ENCODE measurements around the gene MTA1.

MTA1 gene

GRCh38 chr14:105389976-105390848 is 29.4 kb upstream of the MTA1 start:
- Histone ChIP-seq H3K9me3 (ENCODE audit: control insufficient read depth, insufficient read depth, low read length) (no peaks in the 10 kb centered on the region), H3K9me2 (replicated peaks; ENCODE audit: control insufficient read depth, low read length) (no peaks in the 10 kb centered on the region), H3K4me2 (ENCODE audit: low read length) (no peak overlapping the region), H3K27ac (ENCODE audit: low read depth, low read length) (no peak overlapping the region), H3K4me3 (ENCODE audit: low read length) (no peak overlapping the region), H3K79me2 (ENCODE audit: control insufficient read depth, low read length) (no peaks in the 10 kb centered on the region), H3K27me3 (ENCODE audit: control insufficient read depth, low read length) (no peaks in the 10 kb centered on the region), H4K20me1 (ENCODE audit: control insufficient read depth, insufficient read depth, low read depth, low read length) (no peaks in the 10 kb centered on the region), H3K4me1 (ENCODE audit: control insufficient read depth, low read length) (peaks cover 9% of the 10 kb centered on the region), H3F3A (ENCODE audit: control insufficient read depth, insufficient read depth) (no peaks in the 10 kb centered on the region), H3K36me3 (ENCODE audit: control insufficient read depth, low read length) (no peaks in the 10 kb centered on the region)
- TF ChIP-seq EZH2phosphoT487 (IDR thresholded peaks at IDR 0.05; ENCODE audit: borderline replicate concordance, low read length) = no peak

DNA sequence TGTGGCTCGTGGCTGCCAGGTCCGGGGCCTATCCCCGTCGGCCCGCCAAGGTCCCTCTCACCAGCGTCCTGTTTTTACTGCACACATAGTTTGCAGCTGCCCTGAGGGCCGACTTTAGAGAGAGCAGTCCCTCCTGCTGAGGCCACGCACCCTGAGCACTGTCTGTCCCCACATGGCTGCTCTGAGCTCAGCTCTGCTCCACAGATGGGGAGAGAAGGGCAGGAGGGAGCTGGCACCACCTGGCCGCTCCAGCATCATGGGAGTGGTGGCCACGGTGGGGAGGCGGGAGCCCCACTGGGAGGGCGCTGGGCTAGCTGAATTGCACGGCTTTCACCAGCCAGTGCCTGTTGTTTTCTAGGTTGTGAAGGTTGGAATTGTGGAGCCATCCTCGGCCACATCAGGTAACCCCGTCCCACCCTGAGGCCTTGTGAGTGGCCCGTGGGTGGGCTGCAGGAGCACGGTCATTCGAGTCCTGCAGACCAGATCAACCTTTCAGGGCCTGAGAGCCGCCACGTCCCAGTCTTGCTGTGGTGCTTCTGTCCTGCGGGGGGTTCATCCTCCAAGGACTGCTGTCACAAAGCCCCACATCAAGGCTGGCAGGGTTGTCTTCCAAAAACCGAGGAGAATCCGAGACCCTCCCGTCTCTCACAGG is 28.7 kb upstream of the MTA1 start:
- no peak for TF ChIP-seq EZH2phosphoT487 (IDR thresholded peaks at IDR 0.05; ENCODE audit: borderline replicate concordance, low read length)
- TF ChIP-seq, protein P1, sequence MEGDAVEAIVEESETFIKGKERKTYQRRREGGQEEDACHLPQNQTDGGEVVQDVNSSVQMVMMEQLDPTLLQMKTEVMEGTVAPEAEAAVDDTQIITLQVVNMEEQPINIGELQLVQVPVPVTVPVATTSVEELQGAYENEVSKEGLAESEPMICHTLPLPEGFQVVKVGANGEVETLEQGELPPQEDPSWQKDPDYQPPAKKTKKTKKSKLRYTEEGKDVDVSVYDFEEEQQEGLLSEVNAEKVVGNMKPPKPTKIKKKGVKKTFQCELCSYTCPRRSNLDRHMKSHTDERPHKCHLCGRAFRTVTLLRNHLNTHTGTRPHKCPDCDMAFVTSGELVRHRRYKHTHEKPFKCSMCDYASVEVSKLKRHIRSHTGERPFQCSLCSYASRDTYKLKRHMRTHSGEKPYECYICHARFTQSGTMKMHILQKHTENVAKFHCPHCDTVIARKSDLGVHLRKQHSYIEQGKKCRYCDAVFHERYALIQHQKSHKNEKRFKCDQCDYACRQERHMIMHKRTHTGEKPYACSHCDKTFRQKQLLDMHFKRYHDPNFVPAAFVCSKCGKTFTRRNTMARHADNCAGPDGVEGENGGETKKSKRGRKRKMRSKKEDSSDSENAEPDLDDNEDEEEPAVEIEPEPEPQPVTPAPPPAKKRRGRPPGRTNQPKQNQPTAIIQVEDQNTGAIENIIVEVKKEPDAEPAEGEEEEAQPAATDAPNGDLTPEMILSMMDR (IDR thresholded peaks at IDR 0.05; ENCODE audit: low read depth, low read length, poor library complexity, severe bottlenecking) = no peak
- H3K9me2 ChIP-seq (replicated peaks; ENCODE audit: control insufficient read depth, low read length) = no peaks in the 10 kb centered on the region
- H3K36me3 ChIP-seq (ENCODE audit: control insufficient read depth, low read length) = no peaks in the 10 kb centered on the region
- peaks cover 9% of the 10 kb centered on the region for H3K4me1 ChIP-seq (ENCODE audit: control insufficient read depth, low read length)
- no peak overlapping the region for H3K27ac ChIP-seq (ENCODE audit: low read depth, low read length)
- H3K79me2 ChIP-seq (ENCODE audit: control insufficient read depth, low read length) = no peaks in the 10 kb centered on the region
- H3F3A ChIP-seq (ENCODE audit: control insufficient read depth, insufficient read depth) = no peaks in the 10 kb centered on the region
- H3K4me3 ChIP-seq (ENCODE audit: low read length) = no peak overlapping the region
- H3K27me3 ChIP-seq (ENCODE audit: control insufficient read depth, low read length) = no peaks in the 10 kb centered on the region
- H3K4me2 ChIP-seq (ENCODE audit: low read length) = no peak overlapping the region
- no peaks in the 10 kb centered on the region for H3K9me3 ChIP-seq (ENCODE audit: control insufficient read depth, insufficient read depth, low read length)
- no peaks in the 10 kb centered on the region for H4K20me1 ChIP-seq (ENCODE audit: control insufficient read depth, insufficient read depth, low read depth, low read length)

GRCh38 chr14:105391541-105391940 is 28.1 kb upstream of the MTA1 start:
- H3K27me3 ChIP-seq (ENCODE audit: control insufficient read depth, low read length) = no peaks in the 10 kb centered on the region
- H3K4me1 ChIP-seq (ENCODE audit: control insufficient read depth, low read length) = peaks cover 9% of the 10 kb centered on the region
- TF ChIP-seq EZH2phosphoT487 (IDR thresholded peaks at IDR 0.05; ENCODE audit: borderline replicate concordance, low read length) = no peak
- TF ChIP-seq, protein P1 (IDR thresholded peaks at IDR 0.05; ENCODE audit: low read depth, low read length, poor library complexity, severe bottlenecking) = no peak
- H3K27ac ChIP-seq (ENCODE audit: low read depth, low read length) = no peak overlapping the region
- H3K4me3 ChIP-seq (ENCODE audit: low read length) = no peak overlapping the region
- no peaks in the 10 kb centered on the region for H3F3A ChIP-seq (ENCODE audit: control insufficient read depth, insufficient read depth)
- H4K20me1 ChIP-seq (ENCODE audit: control insufficient read depth, insufficient read depth, low read depth, low read length) = no peaks in the 10 kb centered on the region
- no peaks in the 10 kb centered on the region for H3K9me3 ChIP-seq (ENCODE audit: control insufficient read depth, insufficient read depth, low read length)
- no peaks in the 10 kb centered on the region for H3K9me2 ChIP-seq (replicated peaks; ENCODE audit: control insufficient read depth, low read length)
- H3K4me2 ChIP-seq (ENCODE audit: low read length) = no peak overlapping the region
- H3K79me2 ChIP-seq (ENCODE audit: control insufficient read depth, low read length) = no peaks in the 10 kb centered on the region
- H3K36me3 ChIP-seq (ENCODE audit: control insufficient read depth, low read length) = no peaks in the 10 kb centered on the region
